Raji (cell line): Measurements from ENCODE around the gene LPA.
"Not testable (repeated sequence)": the region's sequence is repeated elsewhere in the genome, so short reads cannot be mapped to it uniquely, and the experiment has no call there.

Experiments used
- POLR2A ChIP-seq: IDR thresholded peaks from 2 replicates; pipeline ENCODE4 v1.6.1; 2011; ENCODE audit warnings: low read depth, low read length, control low read depth; ENCODE audit not compliant: insufficient read depth

The LPA gene, protein sequence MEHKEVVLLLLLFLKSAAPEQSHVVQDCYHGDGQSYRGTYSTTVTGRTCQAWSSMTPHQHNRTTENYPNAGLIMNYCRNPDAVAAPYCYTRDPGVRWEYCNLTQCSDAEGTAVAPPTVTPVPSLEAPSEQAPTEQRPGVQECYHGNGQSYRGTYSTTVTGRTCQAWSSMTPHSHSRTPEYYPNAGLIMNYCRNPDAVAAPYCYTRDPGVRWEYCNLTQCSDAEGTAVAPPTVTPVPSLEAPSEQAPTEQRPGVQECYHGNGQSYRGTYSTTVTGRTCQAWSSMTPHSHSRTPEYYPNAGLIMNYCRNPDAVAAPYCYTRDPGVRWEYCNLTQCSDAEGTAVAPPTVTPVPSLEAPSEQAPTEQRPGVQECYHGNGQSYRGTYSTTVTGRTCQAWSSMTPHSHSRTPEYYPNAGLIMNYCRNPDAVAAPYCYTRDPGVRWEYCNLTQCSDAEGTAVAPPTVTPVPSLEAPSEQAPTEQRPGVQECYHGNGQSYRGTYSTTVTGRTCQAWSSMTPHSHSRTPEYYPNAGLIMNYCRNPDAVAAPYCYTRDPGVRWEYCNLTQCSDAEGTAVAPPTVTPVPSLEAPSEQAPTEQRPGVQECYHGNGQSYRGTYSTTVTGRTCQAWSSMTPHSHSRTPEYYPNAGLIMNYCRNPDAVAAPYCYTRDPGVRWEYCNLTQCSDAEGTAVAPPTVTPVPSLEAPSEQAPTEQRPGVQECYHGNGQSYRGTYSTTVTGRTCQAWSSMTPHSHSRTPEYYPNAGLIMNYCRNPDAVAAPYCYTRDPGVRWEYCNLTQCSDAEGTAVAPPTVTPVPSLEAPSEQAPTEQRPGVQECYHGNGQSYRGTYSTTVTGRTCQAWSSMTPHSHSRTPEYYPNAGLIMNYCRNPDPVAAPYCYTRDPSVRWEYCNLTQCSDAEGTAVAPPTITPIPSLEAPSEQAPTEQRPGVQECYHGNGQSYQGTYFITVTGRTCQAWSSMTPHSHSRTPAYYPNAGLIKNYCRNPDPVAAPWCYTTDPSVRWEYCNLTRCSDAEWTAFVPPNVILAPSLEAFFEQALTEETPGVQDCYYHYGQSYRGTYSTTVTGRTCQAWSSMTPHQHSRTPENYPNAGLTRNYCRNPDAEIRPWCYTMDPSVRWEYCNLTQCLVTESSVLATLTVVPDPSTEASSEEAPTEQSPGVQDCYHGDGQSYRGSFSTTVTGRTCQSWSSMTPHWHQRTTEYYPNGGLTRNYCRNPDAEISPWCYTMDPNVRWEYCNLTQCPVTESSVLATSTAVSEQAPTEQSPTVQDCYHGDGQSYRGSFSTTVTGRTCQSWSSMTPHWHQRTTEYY (N-terminal part only)

GRCh38 chr6:160664198-160664597, at the start of gene LPA:
Gene LPA, minus strand, starts transcription at chr6:160664275. Its CDS starts 61 bp downstream, at chr6:160664214.
- not testable (repeated sequence) for TF ChIP-seq POLR2A

GRCh38 chr6:160701918-160702680, 38.0 kb upstream of the LPA start, which contains the start of gene PLG:
Gene PLG, plus strand, starts transcription at chr6:160702244. Its CDS starts 61 bp downstream, at chr6:160702305.
- not testable (repeated sequence) for TF ChIP-seq POLR2A

DNA sequence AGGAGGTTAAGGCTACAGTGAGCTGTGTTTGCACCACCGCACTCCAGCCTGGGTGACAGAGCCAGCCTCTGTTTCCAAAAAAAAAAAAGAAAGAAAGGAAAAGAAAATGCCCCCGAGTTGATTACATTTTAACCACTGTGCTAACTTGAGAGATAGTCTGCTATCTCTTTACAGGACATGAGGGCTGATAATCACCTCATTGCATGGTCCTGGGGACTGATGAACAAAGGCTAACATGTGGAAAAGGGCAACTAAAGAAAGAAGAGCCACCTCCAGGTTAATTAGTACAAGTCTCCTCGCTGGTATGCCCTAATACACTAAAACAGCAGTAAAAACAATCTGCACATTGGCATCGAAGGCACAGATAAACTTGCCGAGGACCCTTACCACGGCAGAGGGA, 33.8 kb upstream of the LPA start:
- no peak for TF ChIP-seq POLR2A

DNA sequence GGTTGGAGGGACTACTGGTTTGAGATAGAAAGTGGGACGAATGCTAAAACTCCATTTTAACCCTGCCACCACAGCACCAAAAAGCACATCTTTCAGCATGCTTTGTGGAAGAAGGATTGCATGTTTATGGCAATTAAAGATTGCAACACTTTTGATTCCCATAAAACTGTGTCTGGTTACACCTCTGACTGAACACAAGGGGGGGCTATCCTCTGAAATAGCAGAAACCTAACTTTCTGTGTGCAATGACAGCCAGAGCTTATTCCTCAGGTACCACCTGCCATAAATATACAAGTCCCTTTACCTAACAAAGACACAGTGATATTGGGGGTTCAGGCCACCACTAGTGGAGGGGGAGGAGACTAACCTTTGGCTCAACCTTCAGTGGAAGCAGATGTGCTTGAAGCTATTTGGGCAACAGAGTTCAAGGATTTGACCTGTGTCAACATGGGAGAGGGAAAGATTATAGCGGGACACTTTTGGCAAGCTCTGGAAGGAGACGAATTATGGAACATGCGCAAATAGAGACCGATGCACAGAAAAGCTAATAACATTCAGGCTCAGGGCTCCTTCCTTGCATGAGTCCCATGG, 28.4 kb upstream of the LPA start:
- no peak for TF ChIP-seq POLR2A

- TF ChIP-seq POLR2A, result no peak
Observed at GRCh38 chr6:160691617-160692016, 27.5 kb upstream of the LPA start.

DNA sequence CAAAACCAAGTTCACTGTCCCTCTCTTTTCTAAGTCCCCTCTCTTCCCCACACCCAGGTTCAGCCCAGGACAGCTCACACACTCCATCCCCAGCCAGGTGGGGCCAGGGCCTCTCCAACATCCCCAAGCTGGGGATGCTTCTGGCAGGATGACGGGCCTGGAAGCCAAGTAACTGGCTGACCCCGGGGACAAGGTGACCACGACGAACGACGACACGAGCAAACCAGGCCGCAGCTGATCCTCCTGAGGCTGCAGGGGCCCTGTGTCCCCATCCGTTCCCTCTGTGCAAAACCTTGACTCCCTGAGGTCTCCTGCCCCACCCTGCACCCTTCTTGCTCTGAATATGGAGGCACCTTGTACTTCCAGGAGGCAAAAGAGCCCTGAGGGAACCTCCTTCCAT, 26.4 kb upstream of the LPA start:
- TF ChIP-seq POLR2A, result no peak

DNA sequence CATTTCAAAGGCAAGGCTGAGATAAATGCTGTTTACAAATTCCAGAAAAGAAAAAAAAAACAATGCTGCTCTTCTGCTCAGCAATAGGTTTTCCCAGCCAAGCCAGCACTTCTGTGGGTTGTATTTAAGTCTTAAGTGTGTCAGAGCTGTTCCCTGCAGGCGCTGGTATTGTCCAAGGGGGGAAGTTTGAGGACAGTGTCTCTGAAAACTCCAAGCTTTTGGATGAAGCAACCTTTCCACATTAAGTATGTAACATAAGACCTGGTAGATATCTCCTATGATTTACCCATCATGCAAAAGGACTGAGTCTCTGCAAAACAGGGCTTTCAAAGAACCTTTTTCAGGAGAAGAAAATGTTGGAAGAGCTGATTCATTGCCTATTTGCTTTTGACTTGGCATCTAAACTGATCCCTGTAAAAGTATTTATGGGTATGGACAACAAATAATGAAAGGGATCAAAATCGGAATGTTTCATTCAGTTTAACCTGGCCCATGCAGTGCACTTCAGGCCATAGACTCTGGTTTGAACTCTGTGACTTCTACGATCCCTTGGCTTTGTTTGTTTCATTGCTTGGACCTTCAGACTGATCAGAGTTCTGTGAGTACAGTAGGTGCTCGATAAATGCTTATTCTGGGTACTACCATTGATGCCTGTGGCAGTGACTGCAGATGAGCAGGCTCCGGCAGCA, 21.8 kb upstream of the LPA start:
- no peak for TF ChIP-seq POLR2A

DNA sequence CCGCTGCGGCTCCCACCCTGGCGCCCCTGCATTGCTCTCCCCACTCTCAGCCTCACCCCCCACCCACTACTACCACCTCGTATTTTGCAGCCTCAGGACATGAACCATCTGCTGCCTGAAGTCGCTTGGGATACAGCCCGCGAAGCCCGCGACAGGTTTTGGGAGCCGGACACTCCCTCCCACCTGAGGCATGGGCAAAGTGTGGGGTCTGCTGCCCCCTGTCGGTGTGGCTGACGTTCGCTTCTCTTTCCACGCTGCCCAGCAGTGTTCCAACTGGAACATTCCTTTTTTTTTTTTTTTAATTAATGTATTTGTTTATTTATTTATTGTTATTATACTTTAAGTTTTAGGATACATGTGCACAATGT, 15.3 kb upstream of the LPA start:
- TF ChIP-seq POLR2A, result no peak

DNA sequence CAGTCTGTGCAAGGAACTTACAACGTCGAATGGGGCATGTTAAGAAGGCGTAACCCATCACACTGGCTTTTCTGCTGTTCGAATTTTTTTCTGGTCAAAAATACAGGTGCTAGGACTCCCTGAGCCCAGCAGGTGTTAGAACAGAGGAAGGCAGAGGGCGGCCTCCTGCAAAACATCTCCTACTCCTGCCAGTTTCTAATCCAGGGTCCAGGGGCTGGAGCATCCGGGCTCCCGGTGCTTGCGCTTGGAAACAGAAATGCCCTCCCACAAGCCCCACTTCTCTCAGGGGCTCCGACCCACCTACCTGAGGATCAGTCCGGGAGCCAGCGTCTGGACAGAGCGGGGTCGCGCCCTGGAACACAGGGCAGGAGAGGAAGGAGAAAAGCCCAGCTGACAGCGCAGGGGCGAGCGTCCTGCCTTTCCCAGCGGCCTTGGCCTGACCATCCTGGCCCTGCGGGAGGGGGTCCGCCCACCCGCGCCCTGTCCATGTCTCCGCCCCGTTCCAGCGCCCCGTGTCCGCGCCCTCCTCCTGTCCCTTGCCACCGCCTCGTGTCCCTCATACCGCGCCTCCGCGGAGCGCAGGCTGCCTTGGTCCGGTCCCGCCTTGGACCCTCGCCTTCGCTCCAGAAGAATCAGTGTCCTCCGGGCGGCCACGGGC, 14.8 kb upstream of the LPA start:
- TF ChIP-seq POLR2A, result no peak

GRCh38 chr6:160678230-160678629, 14.2 kb upstream of the LPA start:
- no peak for TF ChIP-seq POLR2A

DNA sequence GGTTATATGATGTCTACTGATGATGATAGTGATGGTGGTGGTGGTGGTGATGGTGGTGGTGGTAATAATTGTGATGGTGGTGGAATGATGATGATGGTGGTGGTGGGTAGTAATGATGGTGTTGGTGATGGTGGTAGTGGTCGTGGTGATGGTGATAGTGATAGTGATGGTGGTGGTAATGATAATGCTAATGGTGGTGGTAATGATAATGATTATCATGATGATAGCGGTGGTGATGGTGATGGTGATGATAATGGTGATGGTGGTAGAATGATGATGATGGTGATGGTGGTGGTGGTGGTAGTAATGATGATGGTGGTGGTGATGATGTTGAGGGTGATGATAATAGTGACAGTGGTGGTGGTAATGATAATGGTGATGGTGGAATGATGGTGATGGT, 4.5 kb upstream of the LPA start:
- no peak for TF ChIP-seq POLR2A

DNA sequence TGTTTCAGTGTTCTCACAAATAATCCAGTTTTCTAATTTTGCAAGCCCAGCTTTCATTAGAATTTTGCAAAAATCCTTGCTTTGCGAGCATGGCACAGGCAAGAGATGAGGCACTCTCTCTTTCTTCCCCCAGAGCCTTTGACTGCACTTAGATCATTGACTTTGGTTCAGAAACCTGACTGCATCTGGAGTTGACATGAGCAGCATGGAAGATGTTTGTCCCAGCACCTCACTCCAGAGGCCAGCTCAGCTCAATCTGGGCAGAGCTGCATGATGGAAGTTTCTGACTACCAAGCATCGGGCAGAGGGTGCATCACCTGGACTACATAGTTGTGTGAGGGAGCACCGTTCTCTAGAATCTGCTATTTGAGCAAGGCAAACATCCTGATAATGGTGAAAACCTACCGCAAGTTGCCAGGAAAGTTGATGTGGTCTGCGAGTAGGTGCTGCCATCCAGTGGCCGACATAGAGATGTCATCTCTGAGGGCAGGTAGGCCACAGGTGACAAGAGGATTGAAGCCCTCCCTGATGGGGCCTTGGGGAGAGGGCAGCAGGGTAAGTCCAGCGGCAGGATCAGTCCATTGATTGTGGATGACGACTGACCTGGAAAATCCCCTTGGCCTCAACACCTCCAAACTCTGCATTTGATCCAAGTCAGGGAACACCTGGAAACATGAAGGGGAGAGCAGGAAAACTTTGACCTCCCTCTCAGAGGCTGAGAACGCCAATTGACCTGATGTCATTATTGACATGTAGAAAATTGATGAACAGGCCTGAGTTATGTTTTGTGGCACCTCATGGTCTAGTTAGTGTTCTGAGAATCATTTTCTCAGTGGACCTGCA, 3.8 kb upstream of the LPA start:
- no peak for TF ChIP-seq POLR2A
